Astrocyte (in vitro differentiated cells and primary cell): Measurements from ENCODE around the gene KIF25.

Experiments
- EZH2 ChIP-seq: IDR thresholded peaks from 2 replicates; pipeline ENCODE4 v1.6.1; 2012; ENCODE audit warnings: mild to moderate bottlenecking, low read length, inconsistent platforms; ENCODE audit not compliant: insufficient read depth
- TF ChIP-seq, protein P1 (sequence below): IDR thresholded peaks from 2 replicates; pipeline ENCODE4 v1.5.1; 2011; ENCODE audit warnings: low read depth, mild to moderate bottlenecking, inconsistent platforms, low read length, moderate library complexity; ENCODE audit not compliant: insufficient read depth

- TF ChIP-seq, protein P1, sequence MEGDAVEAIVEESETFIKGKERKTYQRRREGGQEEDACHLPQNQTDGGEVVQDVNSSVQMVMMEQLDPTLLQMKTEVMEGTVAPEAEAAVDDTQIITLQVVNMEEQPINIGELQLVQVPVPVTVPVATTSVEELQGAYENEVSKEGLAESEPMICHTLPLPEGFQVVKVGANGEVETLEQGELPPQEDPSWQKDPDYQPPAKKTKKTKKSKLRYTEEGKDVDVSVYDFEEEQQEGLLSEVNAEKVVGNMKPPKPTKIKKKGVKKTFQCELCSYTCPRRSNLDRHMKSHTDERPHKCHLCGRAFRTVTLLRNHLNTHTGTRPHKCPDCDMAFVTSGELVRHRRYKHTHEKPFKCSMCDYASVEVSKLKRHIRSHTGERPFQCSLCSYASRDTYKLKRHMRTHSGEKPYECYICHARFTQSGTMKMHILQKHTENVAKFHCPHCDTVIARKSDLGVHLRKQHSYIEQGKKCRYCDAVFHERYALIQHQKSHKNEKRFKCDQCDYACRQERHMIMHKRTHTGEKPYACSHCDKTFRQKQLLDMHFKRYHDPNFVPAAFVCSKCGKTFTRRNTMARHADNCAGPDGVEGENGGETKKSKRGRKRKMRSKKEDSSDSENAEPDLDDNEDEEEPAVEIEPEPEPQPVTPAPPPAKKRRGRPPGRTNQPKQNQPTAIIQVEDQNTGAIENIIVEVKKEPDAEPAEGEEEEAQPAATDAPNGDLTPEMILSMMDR = no peak
- no peak for TF ChIP-seq EZH2
These were observed 37.7 kb downstream of the KIF25 start for GRCh38 chr6:168035098-168035660.
